HG03558 (cell line): ENCODE data around the gene SRGAP1.
"Not testable (repeated sequence)": the region's sequence is repeated elsewhere in the genome, so short reads cannot be mapped to it uniquely, and the experiment has no call there.

Experiments
- ATAC-seq: cut with Tn5 transposase; IDR thresholded peaks from one replicate; pipeline ENCODE4 v1.9.1; 2021; ENCODE audit warnings: moderate number of reproducible peaks; ENCODE audit not compliant: unreplicated experiment; ENCODE audit errors: extremely low read depth

Gene SRGAP1

DNA sequence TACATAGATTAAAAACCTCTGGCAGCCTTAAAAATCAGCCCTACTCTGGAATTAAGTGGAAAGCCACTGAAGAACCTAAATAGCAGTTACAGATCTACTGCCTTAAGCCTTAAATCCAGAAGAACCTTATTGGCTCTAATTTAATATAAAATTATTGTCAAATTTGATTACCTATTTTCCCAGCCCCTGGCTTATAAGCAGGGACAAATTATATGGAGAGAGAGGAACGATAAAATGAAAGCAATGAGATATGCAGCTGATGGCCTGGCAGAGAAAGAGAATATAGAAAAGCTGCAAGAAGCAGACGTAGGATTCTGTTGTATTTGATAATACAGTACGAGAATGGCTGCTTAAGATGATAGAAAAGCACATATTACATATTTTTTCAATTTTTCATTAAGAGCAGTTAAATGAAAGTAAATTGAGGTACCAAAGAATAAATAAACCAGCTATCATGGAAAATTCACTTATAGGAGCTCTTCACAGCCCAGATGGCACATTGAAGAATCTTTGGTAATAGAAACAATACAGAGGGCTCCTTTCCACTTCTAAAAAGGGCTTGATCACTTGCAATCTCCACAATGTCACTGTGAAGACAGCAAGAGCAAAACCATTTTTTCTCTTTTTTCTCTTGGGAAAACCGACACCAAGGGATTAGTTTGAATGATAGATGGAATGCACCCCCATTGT is 248.2 kb downstream of the SRGAP1 start:
- no peak for ATAC-seq

DNA sequence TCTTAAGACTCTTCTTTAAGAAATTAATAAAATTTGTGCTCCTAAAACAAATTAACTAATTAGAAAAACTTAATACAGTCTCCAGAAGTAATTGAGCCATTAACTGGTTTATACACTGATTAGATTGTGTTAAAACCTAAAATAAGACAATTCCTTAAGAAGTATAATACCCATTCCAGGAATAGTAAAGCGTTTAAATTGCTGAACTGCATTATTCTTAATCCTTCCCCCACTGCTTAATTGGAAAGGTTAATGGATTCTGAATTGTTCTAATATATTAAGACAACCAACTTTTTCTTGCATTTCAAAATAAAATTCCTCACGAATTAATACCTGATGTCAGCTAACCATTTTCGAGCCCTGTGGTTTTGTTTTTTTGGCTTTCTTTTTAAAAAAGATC is 249.2 kb downstream of the SRGAP1 start:
- ATAC-seq = no peak

DNA sequence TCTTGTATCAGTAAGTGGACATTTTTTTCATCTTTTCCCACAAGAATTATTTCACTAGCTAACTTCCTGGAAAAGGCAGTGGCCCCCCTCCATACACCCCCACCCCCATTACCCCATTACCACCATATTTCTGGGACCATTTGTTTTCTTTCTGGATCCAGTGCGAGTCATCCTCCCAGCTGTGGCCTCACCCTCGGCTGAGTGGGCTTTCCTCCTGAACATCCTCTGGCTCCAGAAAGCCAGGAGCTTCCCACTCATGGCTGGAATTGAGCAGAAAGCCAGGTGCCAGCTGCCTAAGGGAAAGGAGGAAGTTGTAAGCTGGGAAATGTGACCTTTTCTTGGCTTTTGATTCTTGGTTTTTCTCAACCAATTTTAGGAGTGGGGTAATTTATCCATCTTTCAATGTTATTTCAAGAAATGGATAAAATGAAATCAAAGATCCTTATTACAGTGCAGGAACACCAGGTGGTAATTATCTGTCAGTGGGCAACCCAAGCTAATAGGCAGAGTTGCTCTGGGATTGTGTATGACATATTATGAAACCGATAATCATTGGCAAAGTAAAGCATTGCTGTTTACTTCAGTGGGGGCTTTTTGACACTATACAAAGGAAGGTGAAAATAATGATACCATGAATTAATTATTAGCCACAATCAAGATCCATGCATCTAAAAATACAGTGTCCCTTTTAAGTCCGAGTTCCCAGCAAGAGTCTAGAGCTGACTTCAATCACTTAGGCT is 253.0 kb downstream of the SRGAP1 start:
- no peak for ATAC-seq

DNA sequence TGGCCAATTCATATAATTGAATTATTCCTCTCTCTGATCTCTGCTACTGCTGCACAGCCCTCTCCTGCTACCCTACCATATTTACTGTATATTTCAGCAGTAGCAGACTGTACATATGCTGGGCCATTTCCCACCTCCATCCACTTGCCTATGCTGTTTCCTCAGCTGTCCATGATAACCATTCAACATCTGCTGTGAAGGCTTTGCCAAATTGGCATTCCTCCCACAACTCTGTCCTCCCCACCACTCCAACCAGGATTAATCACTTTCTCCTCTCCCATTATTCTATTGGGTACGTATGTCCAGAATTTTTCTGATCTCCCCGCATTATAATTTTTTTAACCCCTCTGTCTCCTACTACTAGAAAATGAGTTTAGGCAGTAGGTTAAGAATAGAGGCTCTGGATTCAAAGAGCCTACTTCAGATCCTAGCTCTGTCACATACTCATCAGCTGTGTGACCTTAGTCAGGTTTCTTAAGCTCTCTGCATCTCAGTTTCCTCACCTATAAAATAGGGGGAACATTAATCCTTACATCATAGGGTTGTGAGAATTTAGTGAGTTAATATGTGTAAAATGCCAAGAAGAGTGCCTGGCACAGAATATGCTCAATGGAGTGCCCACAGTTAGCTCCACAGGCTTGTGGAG is 254.3 kb downstream of the SRGAP1 start:
- no peak for ATAC-seq

DNA sequence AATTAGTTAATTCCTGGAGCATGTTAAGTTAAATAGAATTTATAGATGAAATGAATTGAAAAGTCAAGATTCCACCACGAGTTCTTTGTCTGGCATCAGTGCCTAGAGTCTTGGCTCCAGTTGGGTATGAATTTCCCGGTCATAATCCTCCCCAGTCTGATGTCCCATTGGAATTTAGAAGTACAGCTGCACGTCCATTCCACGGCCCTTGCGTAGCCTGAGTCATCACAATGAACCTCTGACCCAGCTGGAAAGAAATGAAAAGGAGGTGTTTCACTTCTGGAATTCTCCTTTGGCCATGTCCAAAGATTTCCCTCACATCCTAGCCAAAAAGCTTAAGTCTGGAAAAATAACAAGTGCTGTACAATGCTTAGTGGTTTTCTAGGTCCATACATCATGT is 254.9 kb downstream of the SRGAP1 start:
- ATAC-seq = no peak

DNA sequence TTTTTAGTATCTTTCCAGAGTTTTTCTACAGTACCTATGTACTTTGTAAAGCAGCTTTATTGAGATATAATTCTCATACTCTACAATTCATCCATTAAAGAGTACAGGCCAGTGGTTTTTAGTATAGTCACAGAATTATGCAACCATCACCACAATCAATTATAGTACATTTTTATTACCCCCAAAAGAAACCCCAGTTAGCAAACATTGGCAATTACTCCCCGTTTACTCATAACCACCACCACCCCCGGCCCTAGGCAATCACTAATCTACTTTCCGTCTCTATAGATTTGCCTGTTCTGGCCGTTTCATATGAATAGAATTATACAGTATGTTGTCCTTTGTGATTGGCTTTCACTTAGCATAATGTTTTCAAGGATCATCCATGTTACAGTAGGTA is 257.8 kb downstream of the SRGAP1 start:
- no peak for ATAC-seq

DNA sequence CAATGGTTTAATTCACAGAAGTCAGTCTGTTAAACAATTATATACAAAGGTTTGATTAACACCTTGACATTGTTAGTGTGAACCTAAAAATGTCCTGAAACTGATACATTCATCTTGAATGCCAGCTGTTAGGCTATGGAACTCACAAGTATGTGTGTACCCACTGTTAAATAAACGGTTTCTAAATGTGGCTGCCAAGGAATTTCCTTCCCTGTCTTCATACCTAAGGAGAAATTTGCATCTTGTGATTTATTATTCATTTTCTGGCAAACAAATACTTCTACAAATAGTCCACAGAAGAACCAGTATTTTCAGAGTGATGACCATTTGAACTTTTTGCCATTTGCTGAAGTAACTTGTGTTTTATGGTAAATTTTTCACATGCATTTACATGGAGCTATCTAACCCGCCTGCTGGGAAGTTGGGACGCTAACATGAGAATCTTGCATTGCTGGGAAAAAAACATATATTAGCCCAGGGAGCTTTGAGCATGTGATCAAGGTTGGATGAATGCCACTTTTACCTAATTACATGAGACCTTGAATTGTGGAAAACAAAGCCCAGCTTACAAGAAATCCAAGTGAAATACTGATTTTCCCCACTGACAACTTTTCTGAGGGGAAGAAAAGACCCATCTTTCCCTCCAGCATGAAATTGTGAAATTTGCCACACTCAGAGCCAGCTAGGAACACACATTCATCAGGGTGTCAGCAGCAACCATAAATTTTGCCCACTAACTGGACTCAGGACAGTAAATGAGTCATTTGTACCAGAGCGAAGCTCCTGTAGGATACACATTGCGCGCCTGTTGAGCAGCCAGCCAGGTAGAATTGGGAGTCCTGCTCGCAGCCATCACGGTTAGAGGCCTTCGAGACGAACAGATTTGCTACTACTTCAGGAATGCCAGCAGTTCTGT is 259.6 kb downstream of the SRGAP1 start:
- no peak for ATAC-seq

DNA sequence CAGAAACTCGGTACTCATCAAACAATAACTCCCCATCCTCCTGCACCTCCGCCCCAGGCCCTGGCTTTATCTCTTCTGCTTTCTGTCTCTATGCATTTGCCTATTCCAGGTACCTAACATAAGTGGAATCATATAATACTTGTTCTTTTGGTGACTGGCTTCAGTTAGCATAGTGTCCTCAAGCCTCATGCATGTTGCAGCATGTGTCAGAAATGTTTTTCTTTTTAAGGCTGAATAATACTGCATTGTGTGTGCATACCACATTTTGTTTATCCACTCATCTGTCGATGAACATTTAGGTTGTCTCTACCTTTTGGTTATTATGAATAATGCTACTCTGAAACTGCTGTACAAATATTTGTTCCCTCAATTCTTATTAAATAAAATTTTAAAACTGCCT is 260.5 kb downstream of the SRGAP1 start:
- no peak for ATAC-seq

DNA sequence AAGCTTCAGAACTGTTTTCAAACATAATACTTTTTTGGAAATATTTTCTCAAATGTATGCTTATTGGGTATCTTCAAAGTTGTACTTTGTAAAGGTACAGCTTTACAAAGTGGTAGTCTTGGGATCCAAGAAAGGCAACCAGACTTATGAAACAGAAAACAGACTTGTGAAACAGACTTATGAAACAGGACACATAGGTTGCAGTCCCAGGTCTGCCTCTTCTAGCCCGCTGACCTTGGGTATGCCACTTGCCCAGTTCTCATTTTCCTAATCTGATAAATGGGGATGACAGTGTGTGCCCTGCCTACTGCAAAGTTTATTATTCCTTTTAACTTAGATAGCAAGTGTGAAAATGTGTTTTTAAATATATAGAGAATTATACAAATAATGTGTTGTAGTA is 263.3 kb downstream of the SRGAP1 start:
- no peak for ATAC-seq

DNA sequence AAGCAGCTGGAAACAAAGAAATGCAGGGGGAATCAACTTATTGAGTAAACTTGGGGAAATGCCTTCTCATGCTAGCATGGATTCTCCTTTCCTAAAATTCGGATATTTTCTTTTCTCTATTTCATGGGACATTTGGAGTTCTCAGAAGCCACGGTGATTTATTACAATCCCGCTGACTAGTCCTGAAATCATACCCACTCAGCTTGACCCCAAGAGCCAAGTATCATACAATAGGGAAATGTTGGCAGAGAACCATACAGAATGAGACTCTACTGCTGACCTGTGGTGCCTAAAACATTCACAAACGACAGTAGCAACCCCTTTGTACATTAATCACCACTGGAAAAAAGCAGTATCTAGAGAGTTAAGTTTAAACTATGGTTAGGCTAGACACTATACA is 265.2 kb downstream of the SRGAP1 start:
- ATAC-seq = no peak

DNA sequence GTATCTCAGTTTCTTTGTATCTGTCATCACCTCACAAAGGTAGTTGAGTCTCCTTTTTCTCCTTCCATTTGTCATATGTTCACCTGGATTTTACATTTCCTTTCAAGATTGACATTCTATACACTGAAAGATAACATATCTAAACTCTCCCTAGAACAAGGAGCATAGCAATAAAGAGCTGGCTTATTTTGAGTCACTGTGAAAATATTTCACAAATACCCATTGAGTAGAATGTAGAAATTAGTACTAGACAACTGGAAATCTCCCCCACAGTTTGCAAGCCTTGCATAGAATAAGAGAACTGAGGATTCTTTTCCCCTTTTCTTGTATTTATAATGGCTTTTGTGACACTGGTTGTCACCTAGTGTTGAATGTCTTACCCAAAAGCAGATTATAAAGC is 266.4 kb downstream of the SRGAP1 start:
- ATAC-seq = no peak

DNA sequence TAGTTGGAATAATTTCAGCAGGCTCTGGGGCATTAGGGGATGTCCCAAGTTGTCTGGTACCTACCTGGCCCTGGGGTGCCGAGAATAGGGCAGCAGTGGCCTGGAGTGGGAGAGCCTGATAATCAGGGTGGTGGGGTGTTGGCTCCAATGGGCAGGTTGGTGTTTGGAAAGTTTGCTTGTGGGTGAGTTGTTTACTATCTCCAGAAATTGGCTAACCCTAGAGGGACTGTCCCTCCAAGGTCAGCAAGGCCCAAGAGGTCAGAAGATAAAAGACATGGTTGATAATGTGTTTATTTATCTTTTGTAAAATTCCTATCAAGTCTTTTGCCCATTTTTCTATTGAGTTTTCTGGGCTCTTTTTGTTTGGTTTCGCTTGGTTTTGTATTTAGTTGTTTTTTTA is 272.5 kb downstream of the SRGAP1 start:
- no peak for ATAC-seq

DNA sequence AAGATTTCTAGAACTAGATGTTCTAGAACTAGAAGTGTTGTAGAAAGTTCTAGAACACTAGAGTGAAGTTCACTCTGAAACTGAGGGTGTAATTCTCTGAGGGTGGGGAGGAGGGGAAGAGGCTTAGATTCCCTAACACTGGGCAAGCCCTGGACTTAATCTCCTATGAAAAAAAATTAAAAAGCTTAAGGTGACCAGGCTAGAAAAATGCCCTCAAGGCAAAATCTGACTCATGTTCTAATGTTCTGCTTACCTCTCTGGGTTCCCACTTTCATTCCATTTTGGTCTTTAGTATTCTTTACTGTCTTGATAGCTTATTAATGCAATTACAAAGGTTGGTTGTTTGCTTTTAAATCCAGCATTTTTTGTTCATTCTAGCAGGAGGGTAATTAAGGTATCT is 276.1 kb downstream of the SRGAP1 start:
- ATAC-seq = no peak

DNA sequence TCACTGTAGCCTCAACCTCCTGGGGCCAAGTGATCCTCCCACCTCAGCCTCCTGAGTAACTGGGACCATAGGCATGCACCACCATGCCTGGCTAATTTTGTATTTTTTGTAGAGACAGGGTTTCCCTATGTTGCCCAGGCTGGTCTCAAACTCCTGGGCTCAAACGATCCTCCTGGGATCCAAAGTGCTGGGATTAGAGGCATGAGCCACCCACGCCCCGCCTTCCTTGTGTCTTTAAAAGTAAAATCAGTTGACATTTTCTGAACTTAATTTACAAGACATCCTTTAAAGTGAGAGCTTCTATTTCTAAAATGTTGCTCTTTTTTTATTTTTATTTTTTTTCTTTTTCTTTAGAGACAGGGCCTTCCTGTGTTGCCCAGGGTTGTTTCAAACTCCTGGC is 276.6 kb downstream of the SRGAP1 start:
- ATAC-seq = not testable (repeated sequence)

DNA sequence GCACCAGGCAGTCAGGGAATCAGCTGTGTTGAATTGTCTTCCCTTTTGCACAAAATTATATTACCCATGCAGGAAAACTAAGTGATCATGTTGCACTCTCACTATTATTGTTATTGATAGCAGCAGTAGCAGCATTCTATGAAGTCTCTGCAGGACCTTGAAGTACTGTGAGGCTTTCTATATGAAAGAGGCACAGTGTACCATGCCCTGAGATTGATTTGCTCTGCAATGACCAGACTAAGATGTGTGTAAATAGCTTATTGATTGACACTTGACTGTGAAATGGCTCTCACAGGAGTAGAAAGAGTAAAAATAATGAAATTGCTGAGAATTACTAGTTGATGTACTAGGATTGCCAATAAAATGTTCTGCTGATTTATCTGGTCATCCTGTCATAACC is 277.7 kb downstream of the SRGAP1 start:
- no peak for ATAC-seq

DNA sequence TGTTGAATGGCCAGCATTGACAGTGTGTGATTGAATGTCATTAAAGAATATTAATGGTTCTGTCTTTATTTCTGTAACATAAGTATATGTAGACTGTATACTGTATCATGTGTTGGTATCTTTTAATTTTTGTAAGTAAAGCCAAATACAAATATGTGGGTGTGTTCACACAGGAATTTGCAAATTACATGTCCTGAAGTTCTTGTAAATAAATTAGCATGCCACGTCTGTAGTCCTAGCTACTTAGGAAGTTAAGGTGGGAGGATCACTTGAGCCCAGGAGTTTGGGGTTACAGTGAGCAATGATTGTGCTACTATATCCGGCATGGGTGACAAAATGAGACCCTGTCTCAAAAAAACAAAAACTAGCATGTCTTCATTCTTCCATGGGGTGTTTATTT is 278.5 kb downstream of the SRGAP1 start:
- no peak for ATAC-seq

DNA sequence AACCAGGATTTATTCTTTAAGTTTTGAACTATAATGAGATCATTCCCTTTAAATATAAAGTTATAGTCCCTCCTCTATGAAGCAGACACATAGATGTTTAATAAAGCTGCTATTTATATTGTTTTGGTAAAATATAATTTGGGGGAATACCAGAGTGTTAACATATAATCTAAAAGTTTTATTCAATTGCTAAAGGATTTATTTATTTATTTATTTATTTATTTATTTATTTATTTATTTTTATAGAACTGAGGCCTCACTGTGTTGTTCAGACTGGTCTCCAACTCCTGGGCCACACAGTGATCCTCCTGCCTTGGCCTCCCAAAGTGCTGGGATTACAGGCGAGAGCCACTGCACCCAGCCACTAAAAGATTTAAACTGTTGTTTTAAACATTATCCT is 278.9 kb downstream of the SRGAP1 start:
- ATAC-seq = no peak

DNA sequence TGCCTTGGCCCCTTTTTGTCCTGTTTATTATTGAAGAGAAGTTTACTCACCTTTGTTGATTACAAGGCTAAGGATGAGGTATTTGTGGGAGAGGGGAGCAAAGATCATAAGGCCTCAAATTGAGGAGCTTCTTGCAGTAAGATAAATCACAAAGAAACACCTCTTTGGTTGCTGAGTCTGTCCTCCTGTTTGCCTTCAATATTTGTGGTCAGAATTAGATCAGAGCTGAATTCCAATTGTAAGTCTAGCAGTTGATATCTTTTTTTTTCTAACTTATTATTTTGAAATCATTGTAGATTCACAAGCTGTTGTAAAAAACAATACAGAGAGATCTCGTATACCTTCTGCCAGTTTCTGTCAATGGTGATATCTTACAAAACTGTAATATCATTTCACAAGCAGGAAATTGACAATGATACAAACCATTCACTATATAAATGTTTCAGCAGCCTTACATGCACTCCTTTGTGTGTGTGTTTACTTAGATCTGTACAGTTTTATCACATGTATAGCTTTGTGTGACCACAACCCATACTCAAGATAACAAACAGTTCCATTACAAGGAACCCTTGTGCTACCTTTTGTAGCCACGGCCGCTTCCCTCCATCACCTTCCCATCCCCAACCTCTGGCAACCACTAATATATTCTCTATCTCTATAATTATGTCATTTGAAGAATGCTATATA is 280.2 kb downstream of the SRGAP1 start:
- no peak for ATAC-seq

DNA sequence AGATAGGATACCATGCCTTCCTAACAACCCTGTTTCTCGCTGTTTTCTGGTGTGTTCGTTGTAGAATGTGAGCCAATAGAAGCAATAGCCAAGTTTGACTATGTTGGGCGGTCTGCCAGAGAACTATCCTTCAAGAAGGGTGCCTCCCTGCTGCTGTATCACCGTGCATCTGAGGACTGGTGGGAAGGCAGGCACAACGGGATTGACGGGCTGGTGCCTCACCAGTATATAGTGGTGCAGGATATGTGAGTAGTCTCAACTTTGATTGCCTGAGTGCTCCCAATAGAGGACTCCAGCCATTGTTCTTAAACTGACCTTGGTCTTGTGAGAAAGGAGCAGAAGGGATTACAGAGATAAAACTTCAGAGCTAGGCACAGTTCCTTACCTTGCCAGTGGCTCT is 281.4 kb downstream of the SRGAP1 start:
- ATAC-seq = no peak

DNA sequence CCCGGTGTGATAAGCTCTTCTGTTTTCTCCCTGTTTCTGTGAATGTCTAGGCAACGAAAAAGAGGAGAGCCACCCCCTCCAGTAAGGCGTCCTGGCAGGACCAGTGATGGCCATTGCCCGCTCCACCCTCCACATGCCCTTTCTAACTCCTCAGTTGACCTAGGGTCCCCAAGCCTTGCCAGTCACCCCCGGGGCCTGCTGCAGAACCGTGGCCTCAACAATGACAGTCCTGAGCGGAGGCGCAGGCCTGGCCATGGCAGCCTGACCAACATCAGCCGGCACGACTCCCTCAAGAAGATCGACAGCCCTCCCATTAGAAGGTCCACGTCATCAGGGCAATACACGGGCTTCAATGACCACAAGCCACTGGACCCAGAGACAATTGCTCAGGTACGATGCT is 283.3 kb downstream of the SRGAP1 start:
- no peak for ATAC-seq
